H1 (cell line): Measurements from ENCODE around the gene ZIC5. TPM values are rescaled to one million over a fixed set of nuclear protein-coding genes. Genes with fewer than 3 reads are reported as not detected.

Source experiments
- ASH2L ChIP-seq: fragments of 200-600, 300-600 bp; sonication (generic); IDR thresholded peaks from one replicate; pipeline ENCODE4 v1.7.1; 2017; ENCODE audit warnings: low read length
- CHD2 ChIP-seq: IDR thresholded peaks from 2 replicates; pipeline ENCODE4 v1.6.1; 2012; ENCODE audit warnings: low read length, improper control_type of control experiment
- CHD7 ChIP-seq: fragments of 300-600 bp; sonication (generic); IDR thresholded peaks from 2 replicates; pipeline ENCODE4 v1.7.1; 2012; ENCODE audit warnings: low read length, moderate library complexity, mild to moderate bottlenecking, inconsistent platforms; ENCODE audit not compliant: insufficient replicate concordance
- NANOG ChIP-seq: IDR thresholded peaks from 2 replicates; pipeline ENCODE4 v1.6.1; 2011; ENCODE audit warnings: low read length, low read depth, mild to moderate bottlenecking, inconsistent platforms; ENCODE audit not compliant: insufficient read depth, poor library complexity, severe bottlenecking
- TBP ChIP-seq: IDR thresholded peaks from 2 replicates; pipeline ENCODE4 v1.6.1; 2011; ENCODE audit warnings: low read depth, low read length, improper control_type of control experiment
- polyA plus RNA-seq, 7 experiments: library from polyadenylated mRNA; depleted of rRNA in 3 of 7; stranded (reverse) in 5 of 7; unstranded in 2 of 7; fragments of >200 nt in 5 of 7; fragments of 200-250 nt in 2 of 7; gene quantifications; 1 replicate in 5 of 7; 2 replicates in 1 of 7; 4 replicates in 1 of 7; pipeline versions ENCODE4 v1.2.1 to v1.2.3, GENCODE V29; 2011 to 2013; ENCODE audit warnings: missing spikeins in 2 of 7, mixed read lengths in 2 of 7
- total RNA-seq: library from RNA; stranded (reverse); fragmentation: NEBNext Ultra II Directional; extraction: Animal tissue kit (Norgen Biotek cat#: 25700); gene quantifications from 2 replicates; pipeline ENCODE4 v1.2.1, GENCODE V29; 2021
- TF ChIP-seq, protein P1 (sequence below): IDR thresholded peaks from 2 replicates; pipeline ENCODE4 v1.6.1; 2011; ENCODE audit warnings: low read depth, mild to moderate bottlenecking, low read length; ENCODE audit not compliant: insufficient read depth

Gene ZIC5
- total and polyA plus RNA-seq, 2 of the 8 experiments (the other 6 are each of a cell fraction or from before 2014, with no cell fraction given): 14.2 to 52.7 TPM

- TF ChIP-seq CHD7 (no peak), TBP (no peak), NANOG (no peak), CHD2 (no peak), ASH2L (no peak)
- TF ChIP-seq, protein P1, sequence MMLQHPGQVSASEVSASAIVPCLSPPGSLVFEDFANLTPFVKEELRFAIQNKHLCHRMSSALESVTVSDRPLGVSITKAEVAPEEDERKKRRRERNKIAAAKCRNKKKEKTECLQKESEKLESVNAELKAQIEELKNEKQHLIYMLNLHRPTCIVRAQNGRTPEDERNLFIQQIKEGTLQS: no peak
Measured at GRCh38 chr13:99976575-99976974, 5.0 kb upstream of the ZIC5 start (continued).
